Measurements from ENCODE around the gene ZNF213.
A peak's percentile ranks its signal among the peaks of the same experiment; 100 is the strongest.

ZNF213 gene

GRCh38 chr16:3122926-3123570 lies 11.8 kb upstream of the ZNF213 start:
- ChIA-PET CTCF (interaction anchor here (0.6 to 0.7 kb wide), 2 partner anchors 22 to 63 kb away, joined by 3 read pairs; no protein-coding TSS in a partner anchor), POLR2A (interaction anchor here (1.2 to 2.8 kb wide), 5 partner anchors 10 to 64 kb away, joined by 3 to 14 read pairs (median 4); partner anchors contain the start of gene ZNF213)
- no peak for DNase-seq (ENCODE audit: extremely low spot score)
- TF ChIP-seq FOXA1 (IDR thresholded peaks at IDR 0.05) (no peak), ZNF384 (IDR thresholded peaks at IDR 0.05) (peak; percentile 66)

- TF ChIP-seq HDGF (IDR thresholded peaks at IDR 0.05; ENCODE audit: borderline replicate concordance) (no peak), L3MBTL2 (conservative IDR thresholded peaks at IDR 0.05) (peak; percentile 45; the same call in 1 of the 2 replicates), FOXK2 (IDR thresholded peaks at IDR 0.05) (no peak), CTBP1 (IDR thresholded peaks at IDR 0.05; ENCODE audit: borderline replicate concordance) (no peak), NFRKB (IDR thresholded peaks at IDR 0.05) (no peak), FOXM1 (IDR thresholded peaks at IDR 0.05; ENCODE audit: borderline replicate concordance) (no peak), SUZ12 (IDR thresholded peaks at IDR 0.05) (no peak), PKNOX1 (IDR thresholded peaks at IDR 0.05) (0 out of 2 replicates have a peak, but pooled peaks have one; percentile 27), FOXA1 (IDR thresholded peaks at IDR 0.05) (no peak), TARDBP (IDR thresholded peaks at IDR 0.05) (no peak), LEF1 (IDR thresholded peaks at IDR 0.05; ENCODE audit: borderline replicate concordance) (no peak), ELF4 (IDR thresholded peaks at IDR 0.05) (peak; percentile 73), ZNF384 (IDR thresholded peaks at IDR 0.05) (no peak), SP1 (IDR thresholded peaks at IDR 0.05) (no peak), BHLHE40 (IDR thresholded peaks at IDR 0.05; ENCODE audit: borderline replicate concordance) (no peak), ARNT (IDR thresholded peaks at IDR 0.05) (no peak)
- DNase-seq (ENCODE audit: extremely low spot score): peak; percentile 92
- CTCF ChIA-PET: interaction anchor here (1.0 kb wide), 1 partner anchor 96 kb away, joined by 3 read pairs; no protein-coding TSS in a partner anchor
- POLR2A ChIA-PET: interaction anchor here (0.9 to 3.5 kb wide), 5 partner anchors 10 to 65 kb away, joined by 3 to 16 read pairs (median 5); partner anchors contain the start of genes ZNF205 and ZNF213
These were observed 10.6 kb upstream of the ZNF213 start for GRCh38 chr16:3123986-3124886.

- ChIA-PET POLR2A (interaction anchor here (3.5 kb wide), 1 partner anchor 15 kb away, joined by 16 read pairs; the partner anchor contains the start of gene ZNF205), CTCF (interaction anchor here (0.6 kb wide), 1 partner anchor 69 kb away, joined by 4 read pairs; no protein-coding TSS in a partner anchor)
- DNase-seq (ENCODE audit: extremely low spot score): no peak
- TF ChIP-seq FOXA1 (IDR thresholded peaks at IDR 0.05): no peak
These were observed 7.1 kb upstream of the ZNF213 start for GRCh38 chr16:3127745-3128144.

GRCh38 chr16:3129137-3130131 lies 5.4 kb upstream of the ZNF213 start:
- DNase-seq (ENCODE audit: extremely low spot score): peak; percentile 56
- CTCF ChIA-PET: interaction anchor here (0.6 to 3.3 kb wide), 16 partner anchors 9 to 107 kb away, joined by 3 to 20 read pairs (median 4); partner anchors contain the start of gene ZSCAN10
- TF ChIP-seq HDGF (IDR thresholded peaks at IDR 0.05; ENCODE audit: borderline replicate concordance) (0 out of 2 replicates have a peak, but pooled peaks have one; percentile 9), CTBP1 (IDR thresholded peaks at IDR 0.05; ENCODE audit: borderline replicate concordance) (no peak), TARDBP (IDR thresholded peaks at IDR 0.05) (no peak), SUZ12 (IDR thresholded peaks at IDR 0.05) (no peak), PKNOX1 (IDR thresholded peaks at IDR 0.05) (no peak), LEF1 (IDR thresholded peaks at IDR 0.05; ENCODE audit: borderline replicate concordance) (no peak)
- POLR2A ChIA-PET: interaction anchor here (0.6 to 2.7 kb wide), 10 partner anchors 15 to 98 kb away, joined by 3 to 8 read pairs (median 4); partner anchors contain the start of gene ZSCAN10

- ChIA-PET POLR2A (interaction anchor here (0.8 to 4.8 kb wide), 5 partner anchors 12 to 109 kb away, joined by 3 to 78 read pairs (median 4); no protein-coding TSS in a partner anchor), CTCF (interaction anchor here (0.5 to 3.3 kb wide), 5 partner anchors 18 to 114 kb away, joined by 3 to 20 read pairs (median 3); partner anchors contain the start of gene CLDN6)
- TF ChIP-seq CTBP1 (IDR thresholded peaks at IDR 0.05; ENCODE audit: borderline replicate concordance) (no peak), HDGF (IDR thresholded peaks at IDR 0.05; ENCODE audit: borderline replicate concordance) (0 out of 2 replicates have a peak, but pooled peaks have one; percentile 45)
- DNase-seq (ENCODE audit: extremely low spot score): peak; percentile 56
These were observed 3.0 kb upstream of the ZNF213 start for GRCh38 chr16:3131755-3132377.

Data from HEK293T (cell line).